Breast epithelium (tissue), 3 donors: ENCODE results near the gene TMTC2.

Experiments
- POLR2A ChIP-seq: fragments of 450-650 bp; IDR thresholded peaks from one replicate; pipeline ENCODE4 v1.6.1; 2016; ENCODE audit warnings: antibody characterized with exemption, mild to moderate bottlenecking, moderate library complexity
- TF ChIP-seq, protein P1 (sequence below), 3 donors: fragments of 450-650 bp; IDR thresholded peaks; one replicate each; pipeline ENCODE4 v1.5.1; 2016 to 2017; ENCODE audit warnings: antibody characterized with exemption in 3 of 3, mild to moderate bottlenecking in 3 of 3, moderate library complexity in 3 of 3

- TF ChIP-seq, protein P1, sequence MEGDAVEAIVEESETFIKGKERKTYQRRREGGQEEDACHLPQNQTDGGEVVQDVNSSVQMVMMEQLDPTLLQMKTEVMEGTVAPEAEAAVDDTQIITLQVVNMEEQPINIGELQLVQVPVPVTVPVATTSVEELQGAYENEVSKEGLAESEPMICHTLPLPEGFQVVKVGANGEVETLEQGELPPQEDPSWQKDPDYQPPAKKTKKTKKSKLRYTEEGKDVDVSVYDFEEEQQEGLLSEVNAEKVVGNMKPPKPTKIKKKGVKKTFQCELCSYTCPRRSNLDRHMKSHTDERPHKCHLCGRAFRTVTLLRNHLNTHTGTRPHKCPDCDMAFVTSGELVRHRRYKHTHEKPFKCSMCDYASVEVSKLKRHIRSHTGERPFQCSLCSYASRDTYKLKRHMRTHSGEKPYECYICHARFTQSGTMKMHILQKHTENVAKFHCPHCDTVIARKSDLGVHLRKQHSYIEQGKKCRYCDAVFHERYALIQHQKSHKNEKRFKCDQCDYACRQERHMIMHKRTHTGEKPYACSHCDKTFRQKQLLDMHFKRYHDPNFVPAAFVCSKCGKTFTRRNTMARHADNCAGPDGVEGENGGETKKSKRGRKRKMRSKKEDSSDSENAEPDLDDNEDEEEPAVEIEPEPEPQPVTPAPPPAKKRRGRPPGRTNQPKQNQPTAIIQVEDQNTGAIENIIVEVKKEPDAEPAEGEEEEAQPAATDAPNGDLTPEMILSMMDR (IDR thresholded peaks at IDR 0.05) = no peak
- TF ChIP-seq POLR2A = no peak
These were observed 285.9 kb downstream of the TMTC2 start for GRCh38 chr12:82972624-82973023.
